Breast epithelium (tissue), 4 donors: Measurements from ENCODE around the gene E4F1. TPM values are rescaled to one million over a fixed set of nuclear protein-coding genes. Genes with fewer than 3 reads are reported as not detected.

Experiments
- DNase-seq, 2 donors: peaks; one replicate each; pipeline ENCODE4 v3.0.0-alpha.2; 2019; ENCODE audit warnings: low spot score in 2 of 2
- H3K27ac ChIP-seq, 2 donors: fragments of 200-600 bp; sonication (generic) in 1 of 2; one replicate each; pipeline ENCODE4 v1.5.1; 2016 to 2019; ENCODE audit warnings: mild to moderate bottlenecking in 1 of 2
- H3K27me3 ChIP-seq, 2 donors: fragments of 200-600 bp; sonication (generic) in 1 of 2; one replicate each; pipeline versions ENCODE4 v1.5.1 to v1.6.0; 2017 to 2019; ENCODE audit warnings: control low read depth in 1 of 2, mild to moderate bottlenecking in 1 of 2
- H3K36me3 ChIP-seq: fragments of 200-600 bp; one replicate; pipeline ENCODE4 v1.5.1; 2019
- H3K4me1 ChIP-seq, 2 donors: fragments of 200-600 bp; sonication (generic); one replicate each; pipeline ENCODE4 v1.5.1; 2016 to 2019; ENCODE audit warnings: control low read depth in 1 of 2
- H3K4me3 ChIP-seq, 3 donors: fragments of 200-600 bp; sonication (generic); 1 replicate in 2 of 3; 2 replicates in 1 of 3; pipeline ENCODE4 v1.5.1; 2016 to 2019; ENCODE audit warnings: mild to moderate bottlenecking in 3 of 3, moderate library complexity in 2 of 3
- H3K9me3 ChIP-seq, 2 donors: fragments of 200-600 bp; sonication (generic) in 1 of 2; one replicate each; pipeline ENCODE4 v1.5.1; 2016 to 2019; ENCODE audit warnings: control low read depth in 1 of 2
- CTCF ChIP-seq, 3 donors: fragments of 450-650 bp; IDR thresholded peaks; one replicate each; pipeline ENCODE4 v1.5.1; 2016 to 2017; ENCODE audit warnings: antibody characterized with exemption in 3 of 3, mild to moderate bottlenecking in 3 of 3, moderate library complexity in 3 of 3
- POLR2A ChIP-seq: fragments of 450-650 bp; IDR thresholded peaks from one replicate; pipeline ENCODE4 v1.6.1; 2016; ENCODE audit warnings: antibody characterized with exemption, mild to moderate bottlenecking, moderate library complexity
- POLR2AphosphoS5 ChIP-seq, 3 donors: sonication (generic); formaldehyde crosslinking; IDR thresholded peaks; one replicate each; pipeline ENCODE4 v1.6.1; 2017; ENCODE audit warnings: antibody characterized with exemption in 3 of 3
- intact Hi-C: fragments of 100-400 bp; cut with DNase I; formaldehyde crosslinking; loops from one replicate; pipeline ENCODE4 v1.15.1; 2023; ENCODE audit warnings: low total_unique reads
- total RNA-seq, 3 donors: library from RNA; depleted of rRNA; stranded (reverse); fragments of >200 nt; gene quantifications; one replicate each; pipeline ENCODE4 v1.1.0, GENCODE V29; 2016

The E4F1 gene
- total RNA-seq, 3 donors from 2014 or later, result 19.0 to 40.2 (median 34.7) TPM

- Histone ChIP-seq H3K4me1 (peaks cover 6 to 10% of the 10 kb centered on the region in 2 donors), H3K27ac (no peak overlapping the region), H3K4me3 (no peak overlapping the region), H3K27me3 (no peaks in the 10 kb centered on the region), H3K9me3 (no peaks in the 10 kb centered on the region), H3K36me3 (no peaks in the 10 kb centered on the region)
- intact Hi-C loops, result no loop called here
- TF ChIP-seq POLR2AphosphoS5 (IDR thresholded peaks at IDR 0.05) (no peak), POLR2A (no peak), CTCF (IDR thresholded peaks at IDR 0.05) (no peak)
- DNase-seq, result no peak
These were observed 50.1 kb downstream of the E4F1 start for GRCh38 chr16:2273484-2273883.

- Histone ChIP-seq H3K27ac (no peak overlapping the region), H3K4me3 (no peak overlapping the region), H3K27me3 (no peaks in the 10 kb centered on the region), H3K9me3 (no peaks in the 10 kb centered on the region), H3K4me1 (peaks cover 6 to 10% of the 10 kb centered on the region in 2 donors), H3K36me3 (no peaks in the 10 kb centered on the region)
- TF ChIP-seq CTCF (IDR thresholded peaks at IDR 0.05) (no peak), POLR2A (no peak)
- no peak for DNase-seq
- intact Hi-C loops, result no loop called here
These were observed 50.5 kb downstream of the E4F1 start for GRCh38 chr16:2273931-2274330.

- DNase-seq, result no peak
- Histone ChIP-seq H3K4me1 (no peaks in the 10 kb centered on the region), H3K27ac (no peak overlapping the region), H3K4me3 (no peak overlapping the region), H3K9me3 (no peaks in the 10 kb centered on the region), H3K36me3 (no peaks in the 10 kb centered on the region), H3K27me3 (no peaks in the 10 kb centered on the region)
- intact Hi-C loops, result no loop called here
- TF ChIP-seq POLR2AphosphoS5 (IDR thresholded peaks at IDR 0.05) (no peak), CTCF (IDR thresholded peaks at IDR 0.05) (no peak), POLR2A (no peak)
These were observed 52.3 kb downstream of the E4F1 start for GRCh38 chr16:2275476-2276367.

DNA sequence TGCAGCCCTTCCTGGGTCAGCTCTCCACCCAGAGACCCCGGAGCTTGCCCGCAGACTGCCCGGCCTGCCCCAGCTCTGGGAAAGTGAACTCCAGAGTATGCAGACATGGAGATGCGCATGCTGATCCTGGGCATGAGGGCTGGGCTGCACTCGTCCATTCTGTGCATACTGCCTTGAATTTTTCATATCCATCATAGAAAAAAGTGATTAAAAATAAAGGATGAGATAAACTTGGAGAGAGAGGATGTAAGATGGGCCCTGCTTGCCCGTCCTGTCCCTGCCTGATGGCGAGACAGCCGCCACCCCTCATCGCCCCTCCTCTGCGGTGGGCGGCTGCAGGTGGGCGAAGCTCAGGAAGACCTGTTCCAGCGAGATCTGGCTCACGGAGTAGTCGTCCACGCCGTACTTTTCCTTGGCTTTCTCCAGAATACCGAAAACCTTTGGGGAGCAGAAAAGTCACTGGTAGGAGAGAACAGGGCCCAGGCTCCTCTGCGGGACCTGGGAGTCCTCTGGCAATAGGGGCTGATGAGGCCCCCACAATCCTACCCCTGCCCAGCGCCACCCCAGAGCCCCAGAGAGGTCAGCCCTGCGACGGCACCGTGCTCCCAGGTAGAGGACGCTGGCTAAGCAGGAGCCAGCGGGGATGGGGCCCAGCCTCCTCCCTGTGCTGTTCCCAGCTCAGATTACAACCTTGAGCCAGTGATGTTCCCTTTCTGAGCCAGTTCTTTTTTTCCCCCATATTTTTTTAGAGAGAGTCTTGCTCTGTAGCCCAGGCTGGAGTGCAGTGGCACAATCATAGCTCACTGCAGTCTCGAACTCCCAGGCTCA, 53.2 kb downstream of the E4F1 start:
- no peaks in the 10 kb centered on the region for H3K36me3 ChIP-seq
- H3K27ac ChIP-seq, result no peak overlapping the region
- H3K9me3 ChIP-seq, result no peaks in the 10 kb centered on the region
- no peak for DNase-seq
- no peak overlapping the region for H3K4me3 ChIP-seq
- TF ChIP-seq CTCF (IDR thresholded peaks at IDR 0.05) (no peak), POLR2AphosphoS5 (IDR thresholded peaks at IDR 0.05) (no peak), POLR2A (no peak)
- no peaks in the 10 kb centered on the region for H3K4me1 ChIP-seq
- intact Hi-C loops, result no loop called here
- no peaks in the 10 kb centered on the region for H3K27me3 ChIP-seq
